NT2/D1 (cell line): ENCODE results near the gene NRP1.

Source experiments
- DNase-seq: peaks from one replicate; pipeline ENCODE4 v3.0.0-alpha.2; 2011; ENCODE audit warnings: low read depth, low spot score
- H3K27me3 ChIP-seq: 2 replicates; pipeline ENCODE4 v1.6.0; 2011; ENCODE audit warnings: mild to moderate bottlenecking; ENCODE audit not compliant: insufficient read length, insufficient read depth
- H3K36me3 ChIP-seq: 2 replicates; pipeline ENCODE4 v1.6.1; 2011; ENCODE audit warnings: mild to moderate bottlenecking, low read length, mixed read lengths; ENCODE audit not compliant: insufficient read depth, insufficient read length
- H3K4me1 ChIP-seq: 2 replicates; pipeline ENCODE4 v1.5.1; 2011; ENCODE audit not compliant: insufficient read depth, insufficient read length
- H3K4me3 ChIP-seq: 2 replicates; pipeline ENCODE4 v1.5.1; 2011; ENCODE audit warnings: low read depth; ENCODE audit not compliant: insufficient read length
- H3K9ac ChIP-seq: 2 replicates; pipeline ENCODE4 v1.6.0; 2011; ENCODE audit warnings: low read depth; ENCODE audit not compliant: insufficient read length
- H3K9me3 ChIP-seq: 2 replicates; pipeline ENCODE4 v1.5.1; 2011; ENCODE audit warnings: mild to moderate bottlenecking, low read length; ENCODE audit not compliant: insufficient read depth
- SUZ12 ChIP-seq: IDR thresholded peaks from 2 replicates; pipeline ENCODE4 v1.6.1; 2011; ENCODE audit not compliant: insufficient read length, insufficient read depth; ENCODE audit errors: extremely low read depth
- YY1 ChIP-seq: IDR thresholded peaks from 2 replicates; pipeline ENCODE4 v1.6.1; 2011; ENCODE audit not compliant: insufficient read length, insufficient read depth
- ZNF274 ChIP-seq: IDR thresholded peaks from 2 replicates; pipeline ENCODE4 v1.6.1; 2011; ENCODE audit warnings: mild to moderate bottlenecking, low read depth, low read length

The NRP1 gene

DNA sequence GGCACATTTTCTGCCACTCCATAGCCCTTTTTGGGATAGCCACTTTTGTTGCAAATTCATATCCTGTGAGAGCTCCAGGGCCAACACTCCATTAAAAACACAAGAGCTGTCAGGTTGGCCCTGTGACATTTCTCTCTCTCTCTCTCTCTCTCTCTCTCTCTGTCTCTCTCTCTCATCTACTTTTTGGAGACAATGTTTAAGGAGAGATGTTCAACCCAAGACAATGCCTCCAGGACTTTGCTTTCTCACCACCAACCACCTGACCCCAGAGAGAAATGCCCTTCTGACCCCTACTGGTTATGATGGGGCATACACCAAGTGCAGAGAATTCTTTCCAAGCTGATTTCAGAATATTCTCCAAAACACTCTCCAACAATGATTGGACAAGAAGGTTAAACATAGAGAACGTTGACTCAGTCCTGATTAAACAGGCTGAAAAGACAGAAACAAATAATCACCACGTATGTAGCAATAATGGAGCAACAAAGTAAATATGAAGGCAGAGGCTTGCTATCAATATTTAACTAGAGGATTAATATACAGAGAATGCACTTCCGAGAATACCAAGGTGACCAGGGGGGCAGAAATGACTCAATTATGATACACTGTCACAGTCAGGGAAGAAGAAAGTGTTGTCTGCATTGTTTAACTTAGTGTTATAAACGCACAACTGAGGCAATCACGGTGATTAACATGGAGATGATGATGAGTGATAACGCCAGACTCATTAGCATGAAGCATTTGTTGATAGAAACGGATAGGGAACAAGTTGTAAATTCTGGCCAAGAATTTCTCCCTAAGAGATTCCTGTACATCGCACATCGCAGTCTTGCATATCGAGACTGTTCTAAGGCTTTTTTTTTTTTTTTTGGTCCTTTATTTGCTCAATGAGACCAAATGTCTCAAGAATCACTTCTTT lies 178.5 kb downstream of the NRP1 start:
- Histone ChIP-seq H3K4me1 (no peaks in the 10 kb centered on the region), H3K27me3 (no peaks in the 10 kb centered on the region), H3K4me3 (no peak overlapping the region), H3K9ac (no peak overlapping the region), H3K36me3 (no peaks in the 10 kb centered on the region), H3K9me3 (no peaks in the 10 kb centered on the region)
- TF ChIP-seq ZNF274: no peak
- no peak for TF ChIP-seq SUZ12
- TF ChIP-seq YY1: no peak
- peak; percentile 20 for DNase-seq

DNA sequence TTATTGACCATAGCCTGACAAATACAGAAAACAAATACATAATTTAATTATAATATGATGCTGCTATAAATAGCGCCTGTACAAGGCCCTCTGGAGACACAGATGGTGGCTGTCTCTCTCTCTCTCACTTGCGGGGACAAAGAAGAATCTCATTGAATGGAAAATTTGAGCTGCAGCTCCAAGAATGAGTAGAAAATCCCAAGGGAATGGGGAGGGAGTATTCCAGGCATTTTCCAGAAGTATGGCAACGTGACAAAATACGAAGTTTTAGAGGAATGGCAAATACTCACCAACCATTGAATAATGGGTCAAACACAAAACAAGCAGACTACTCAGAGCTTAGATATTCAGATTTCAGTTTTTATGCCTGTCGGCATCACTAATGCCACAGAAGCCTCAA lies 179.9 kb downstream of the NRP1 start:
- no peaks in the 10 kb centered on the region for H3K27me3 ChIP-seq
- H3K9ac ChIP-seq: no peak overlapping the region
- H3K4me1 ChIP-seq: no peaks in the 10 kb centered on the region
- TF ChIP-seq YY1 (no peak), SUZ12 (no peak), ZNF274 (no peak)
- H3K4me3 ChIP-seq: no peak overlapping the region
- DNase-seq: no peak
- no peaks in the 10 kb centered on the region for H3K36me3 ChIP-seq
- no peaks in the 10 kb centered on the region for H3K9me3 ChIP-seq

DNA sequence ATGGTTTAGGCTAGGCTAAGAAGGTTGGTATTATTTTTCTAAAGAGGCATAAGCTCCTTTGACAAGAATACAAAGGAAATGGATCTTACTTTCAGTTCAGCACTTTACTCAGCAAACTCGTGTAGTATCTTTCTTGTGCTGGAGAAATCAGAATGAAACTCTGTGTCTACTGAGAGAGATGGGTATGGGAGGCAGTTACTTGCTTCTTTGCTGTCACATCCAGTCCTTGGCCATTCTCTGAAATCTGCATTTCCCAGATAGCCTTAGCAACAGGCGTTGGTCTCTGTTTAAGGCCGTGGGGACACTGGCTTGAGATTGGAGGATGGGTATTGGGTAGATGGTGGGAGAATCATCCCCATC lies 180.5 kb downstream of the NRP1 start:
- Histone ChIP-seq H3K27me3 (no peaks in the 10 kb centered on the region), H3K36me3 (no peaks in the 10 kb centered on the region), H3K9ac (no peak overlapping the region), H3K4me3 (no peak overlapping the region), H3K4me1 (no peaks in the 10 kb centered on the region), H3K9me3 (no peaks in the 10 kb centered on the region)
- no peak for DNase-seq
- TF ChIP-seq ZNF274: no peak
- no peak for TF ChIP-seq SUZ12
- no peak for TF ChIP-seq YY1

DNA sequence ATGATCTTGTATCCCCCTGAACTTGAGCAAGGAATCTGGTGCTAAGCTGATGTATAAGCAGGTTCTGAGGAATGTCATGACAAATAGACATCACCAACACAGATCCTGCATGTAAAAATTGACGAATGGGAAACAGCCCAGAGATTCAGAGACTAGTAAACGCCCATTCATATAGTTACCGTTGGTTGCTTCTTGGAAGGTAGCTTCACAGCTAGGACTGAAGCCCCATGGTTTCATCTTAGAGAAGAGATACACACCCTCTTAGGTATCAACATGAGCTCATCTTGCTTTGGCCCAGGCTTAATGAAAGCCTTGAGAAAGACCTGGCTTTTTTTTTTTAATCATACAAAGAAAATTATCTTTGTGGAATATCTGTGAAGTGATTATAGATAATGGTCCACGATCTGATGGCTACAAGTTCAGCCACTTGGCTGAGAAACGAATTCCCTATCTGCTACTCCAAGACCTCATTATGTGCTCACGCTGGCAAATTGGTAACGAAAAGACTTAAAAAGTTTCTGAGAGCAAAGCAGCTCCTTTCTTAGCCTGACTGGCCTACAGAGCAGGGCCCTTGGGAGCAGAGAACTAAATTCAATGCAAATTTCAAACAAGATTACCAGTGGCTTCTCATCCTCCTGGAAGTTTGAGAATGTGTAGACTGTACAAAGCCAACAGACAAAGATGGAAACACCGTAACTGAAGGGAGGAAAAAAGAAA lies 181.1 kb downstream of the NRP1 start:
- DNase-seq: no peak
- 0 out of 2 replicates have a peak, but pooled peaks cover under 1% of the 10 kb centered on the region for H3K9me3 ChIP-seq
- H3K27me3 ChIP-seq: no peaks in the 10 kb centered on the region
- no peak overlapping the region for H3K9ac ChIP-seq
- TF ChIP-seq SUZ12 (no peak), ZNF274 (no peak)
- H3K36me3 ChIP-seq: no peaks in the 10 kb centered on the region
- H3K4me1 ChIP-seq: no peaks in the 10 kb centered on the region
- no peak overlapping the region for H3K4me3 ChIP-seq

DNA sequence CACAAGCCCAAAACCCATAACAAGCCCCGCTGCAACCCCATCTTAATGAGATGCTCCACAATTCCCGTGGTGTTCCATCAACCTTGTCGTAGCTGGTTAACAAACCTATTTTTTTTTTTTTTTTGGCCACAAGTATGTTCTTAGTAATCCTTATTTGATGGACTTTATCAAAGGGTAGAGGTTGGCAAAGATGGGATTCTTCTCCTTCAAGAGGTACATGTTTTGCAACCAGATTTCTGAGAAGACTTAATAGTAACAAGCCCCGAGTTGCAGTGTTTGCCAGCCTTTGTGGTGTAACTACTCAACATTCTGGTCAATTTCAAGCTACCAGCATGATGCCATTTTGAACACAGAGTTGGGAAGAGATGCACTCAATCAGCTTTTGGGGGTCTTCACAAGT lies 181.7 kb downstream of the NRP1 start:
- no peaks in the 10 kb centered on the region for H3K4me1 ChIP-seq
- H3K9me3 ChIP-seq: 0 out of 2 replicates have a peak, but pooled peaks cover 5% of the 10 kb centered on the region
- H3K27me3 ChIP-seq: no peaks in the 10 kb centered on the region
- H3K4me3 ChIP-seq: no peak overlapping the region
- TF ChIP-seq SUZ12: no peak
- no peak for TF ChIP-seq YY1
- no peak for TF ChIP-seq ZNF274
- no peaks in the 10 kb centered on the region for H3K36me3 ChIP-seq
- DNase-seq: no peak
- H3K9ac ChIP-seq: no peak overlapping the region

DNA sequence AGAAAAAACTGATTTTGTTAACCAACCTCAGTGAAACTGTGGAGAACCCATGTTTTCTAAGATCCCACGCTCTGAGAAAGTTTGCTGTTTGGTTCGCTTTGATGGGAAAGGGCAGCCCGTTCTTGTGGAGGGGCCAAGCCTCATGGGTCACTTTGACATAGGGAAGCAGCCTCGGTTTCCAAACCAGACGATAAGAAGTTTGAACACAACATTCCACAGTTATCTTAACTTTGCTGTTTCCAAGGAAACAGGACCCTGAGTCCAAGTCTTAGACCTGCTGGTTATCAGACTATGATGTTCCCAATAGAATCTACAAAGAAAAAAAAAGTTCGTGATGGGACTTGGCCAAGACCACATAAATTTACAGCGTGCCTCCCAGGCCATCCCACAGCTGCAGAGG lies 182.3 kb downstream of the NRP1 start:
- H3K9ac ChIP-seq: no peak overlapping the region
- no peak overlapping the region for H3K4me3 ChIP-seq
- no peak for DNase-seq
- no peaks in the 10 kb centered on the region for H3K27me3 ChIP-seq
- no peaks in the 10 kb centered on the region for H3K4me1 ChIP-seq
- H3K36me3 ChIP-seq: no peaks in the 10 kb centered on the region
- peaks cover 5% of the 10 kb centered on the region; the same call in 1 of the 2 replicates for H3K9me3 ChIP-seq
- TF ChIP-seq ZNF274 (no peak), YY1 (no peak), SUZ12 (no peak)

- no peak for TF ChIP-seq SUZ12
- no peak for TF ChIP-seq ZNF274
- no peak for TF ChIP-seq YY1
- H3K36me3 ChIP-seq: no peaks in the 10 kb centered on the region
- H3K4me3 ChIP-seq: no peak overlapping the region
- DNase-seq: no peak
- H3K27me3 ChIP-seq: no peaks in the 10 kb centered on the region
- H3K4me1 ChIP-seq: no peaks in the 10 kb centered on the region
- peaks cover 5% of the 10 kb centered on the region; the same call in 1 of the 2 replicates for H3K9me3 ChIP-seq
- H3K9ac ChIP-seq: no peak overlapping the region
Measured at GRCh38 chr10:33151344-33151864, 183.1 kb downstream of the NRP1 start.
